ENCODE results near the gene NFASC. TPM values are rescaled to one million over a fixed set of nuclear protein-coding genes. Genes with fewer than 3 reads are reported as not detected.

NFASC gene
- total RNA-seq (2022; extraction: Qiagen RNA extraction; ENCODE audit: low read depth): 1.1 to 2.0 TPM (median 1.2 TPM) in 5 replicates

DNA sequence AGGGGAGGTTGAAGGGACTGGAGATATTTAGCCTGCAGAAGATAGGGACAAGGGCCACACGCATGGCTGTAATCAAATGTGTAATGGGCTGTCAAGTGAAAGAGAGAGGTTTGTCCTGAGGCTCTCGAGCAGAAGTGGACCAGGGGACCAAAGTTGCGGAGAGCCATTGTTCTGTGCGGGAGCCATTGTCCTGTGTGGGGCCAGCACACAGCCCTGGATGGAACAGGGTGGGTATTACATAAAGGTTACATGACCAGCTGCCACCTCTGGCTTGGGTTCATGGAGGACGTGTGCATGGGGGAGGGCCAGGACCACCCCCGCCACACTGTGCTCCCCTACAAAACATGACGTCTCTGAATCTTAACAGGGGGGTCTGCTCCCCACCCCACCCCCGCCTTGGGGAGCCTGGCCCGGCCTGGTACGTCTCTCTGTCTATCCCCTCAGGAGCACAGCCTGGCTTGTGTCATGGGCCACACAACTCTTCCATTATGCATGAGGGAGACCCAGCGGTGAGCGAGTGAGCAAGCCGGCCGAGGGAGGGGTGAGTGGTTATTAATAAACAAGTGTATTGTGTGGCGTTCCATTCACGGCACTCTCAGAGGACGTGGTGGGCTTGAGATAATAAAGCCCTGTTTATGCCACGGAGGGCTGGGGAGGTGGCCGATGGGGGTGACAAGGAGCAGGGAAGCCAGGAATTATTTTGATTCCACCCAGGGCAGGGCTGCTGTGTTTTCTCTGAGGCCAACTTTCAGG lies at the start of gene NFASC:
NFASC (plus strand) TSS at position 703 of the 753 bp plus-strand sequence. CDS start 73,454 bp downstream, outside the sequence.

DNA sequence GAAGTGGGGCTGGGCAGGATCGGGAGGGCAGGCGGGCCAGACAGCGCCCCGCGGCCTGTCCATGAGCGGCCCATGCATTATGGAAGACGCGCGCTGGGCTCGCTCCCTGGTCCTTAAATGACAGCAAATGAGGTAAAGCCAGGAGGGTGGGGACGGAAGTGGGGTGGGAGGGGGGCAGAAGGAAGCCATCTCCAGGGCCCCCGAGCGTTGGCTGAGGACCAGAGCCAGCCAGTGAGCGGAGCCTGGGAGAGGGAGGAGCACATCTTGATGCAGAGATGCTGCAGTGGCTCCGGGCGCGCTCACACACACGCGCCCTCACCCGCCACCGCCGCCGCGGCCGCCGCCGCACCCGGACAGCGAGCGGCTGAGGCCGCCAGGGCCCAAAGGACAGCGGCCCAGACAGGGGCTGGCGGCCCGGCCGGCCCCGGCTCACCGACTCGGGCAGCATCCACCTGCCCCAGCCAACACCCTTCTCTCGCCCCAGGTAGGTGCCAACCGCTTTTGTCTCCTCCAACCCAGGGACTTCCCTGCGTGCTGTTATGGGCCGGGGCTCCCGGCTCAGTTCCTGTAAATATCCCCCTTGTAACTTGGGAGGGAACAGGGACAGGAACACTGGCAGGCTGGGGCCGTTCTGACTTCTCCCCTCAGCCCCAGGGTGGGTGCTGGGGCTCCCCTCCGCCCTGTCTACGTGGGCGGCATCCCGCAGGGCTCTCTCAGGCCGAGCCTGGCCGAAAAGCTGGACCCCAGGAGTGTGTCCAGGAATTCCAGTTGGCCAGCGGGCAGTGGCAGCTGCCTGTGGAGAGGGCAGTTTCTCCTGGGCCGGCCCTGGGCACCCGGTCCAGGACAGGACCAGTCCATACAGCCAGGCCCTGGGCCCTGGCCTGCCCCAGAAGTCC lies 172.5 kb downstream of the NFASC start, which contains the start of gene CNTN2:
CNTN2 (plus strand) TSS at position 302 of the 896 bp plus-strand sequence. CDS start 9,974 bp downstream, outside the sequence.

Other genes starting within 250 kb of the NFASC start
- gene LRRN2, start 185.1 kb upstream of the NFASC start, total RNA-seq (2022; extraction: Qiagen RNA extraction; ENCODE audit: low read depth): 13.6 to 21.1 TPM (median 15.6 TPM) in 5 replicates
- gene CNTN2, start 172.3 kb downstream of the NFASC start, total RNA-seq (2022; extraction: Qiagen RNA extraction; ENCODE audit: low read depth): 0.03 TPM in 1 of 5 replicates, not detected in the others
- gene TMEM81, start 213.6 kb downstream of the NFASC start, total RNA-seq (2022; extraction: Qiagen RNA extraction; ENCODE audit: low read depth): 1.9 to 4.2 TPM (median 2.2 TPM) in 5 replicates